ENCODE results near the gene ZFP92.

ZFP92 gene

DNA sequence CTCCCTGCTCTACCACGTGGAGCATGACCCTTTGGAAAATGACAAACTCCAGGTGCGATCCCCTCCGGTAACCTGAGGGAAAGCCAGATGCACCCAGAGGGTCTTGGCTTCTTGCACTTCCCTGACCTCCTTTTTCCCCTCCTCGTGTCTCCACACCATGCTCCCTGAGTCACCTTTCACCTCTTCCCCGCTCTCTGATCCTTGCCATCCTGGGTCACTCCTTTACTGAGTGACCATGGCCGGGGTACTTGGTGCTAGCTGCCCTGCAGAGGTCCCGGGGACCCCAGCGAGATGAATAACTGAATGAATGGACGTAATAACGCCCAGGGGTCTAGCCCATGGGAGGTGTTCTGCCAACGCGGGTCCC, 401 bp upstream of the ZFP92 start:
- no peak for DNase-seq (ENCODE audit: low read depth)
- H3K4me3 ChIP-seq (ENCODE audit: control insufficient read depth, low read depth, low read length) = no peak overlapping the region
- TF ChIP-seq, protein P1, sequence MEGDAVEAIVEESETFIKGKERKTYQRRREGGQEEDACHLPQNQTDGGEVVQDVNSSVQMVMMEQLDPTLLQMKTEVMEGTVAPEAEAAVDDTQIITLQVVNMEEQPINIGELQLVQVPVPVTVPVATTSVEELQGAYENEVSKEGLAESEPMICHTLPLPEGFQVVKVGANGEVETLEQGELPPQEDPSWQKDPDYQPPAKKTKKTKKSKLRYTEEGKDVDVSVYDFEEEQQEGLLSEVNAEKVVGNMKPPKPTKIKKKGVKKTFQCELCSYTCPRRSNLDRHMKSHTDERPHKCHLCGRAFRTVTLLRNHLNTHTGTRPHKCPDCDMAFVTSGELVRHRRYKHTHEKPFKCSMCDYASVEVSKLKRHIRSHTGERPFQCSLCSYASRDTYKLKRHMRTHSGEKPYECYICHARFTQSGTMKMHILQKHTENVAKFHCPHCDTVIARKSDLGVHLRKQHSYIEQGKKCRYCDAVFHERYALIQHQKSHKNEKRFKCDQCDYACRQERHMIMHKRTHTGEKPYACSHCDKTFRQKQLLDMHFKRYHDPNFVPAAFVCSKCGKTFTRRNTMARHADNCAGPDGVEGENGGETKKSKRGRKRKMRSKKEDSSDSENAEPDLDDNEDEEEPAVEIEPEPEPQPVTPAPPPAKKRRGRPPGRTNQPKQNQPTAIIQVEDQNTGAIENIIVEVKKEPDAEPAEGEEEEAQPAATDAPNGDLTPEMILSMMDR (IDR thresholded peaks at IDR 0.05; ENCODE audit: control insufficient read depth, insufficient read depth, low read depth, low read length, missing control alignments) = no peak

DNA sequence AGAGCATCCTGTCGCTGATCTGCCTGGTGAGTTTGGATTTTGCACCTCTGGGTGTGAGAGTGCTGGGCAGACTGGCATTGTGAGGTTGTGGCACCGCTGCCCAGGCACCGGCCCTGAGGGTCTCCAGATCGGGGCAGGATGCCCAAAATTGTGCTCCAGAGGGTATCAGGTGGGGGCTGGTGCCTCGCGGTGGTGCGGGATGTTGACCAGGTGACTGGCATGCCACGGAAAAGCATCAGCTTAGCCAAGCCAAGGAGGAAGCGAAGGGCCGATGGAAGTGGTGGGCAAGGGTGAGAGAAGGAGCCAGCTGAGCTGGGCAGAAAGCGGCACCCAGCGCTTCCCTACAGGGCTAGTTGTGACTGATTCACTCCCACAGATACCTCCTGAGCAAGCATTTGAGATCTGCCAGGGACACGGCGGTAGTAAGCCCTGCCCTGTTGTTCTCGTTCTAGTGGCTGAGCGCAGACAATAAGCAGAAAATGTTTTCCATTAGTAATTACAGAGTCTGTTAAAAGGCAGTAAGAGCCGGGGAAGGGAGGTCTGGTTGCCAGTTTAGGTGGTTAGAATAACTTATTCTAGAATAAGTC, 809 bp downstream of the ZFP92 start:
- H3K4me3 ChIP-seq (ENCODE audit: control insufficient read depth, low read depth, low read length) = no peak overlapping the region; the same call in 1 of the 2 replicates
- DNase-seq (ENCODE audit: low read depth) = no peak
- TF ChIP-seq, protein P1 (IDR thresholded peaks at IDR 0.05; ENCODE audit: control insufficient read depth, insufficient read depth, low read depth, low read length, missing control alignments) = no peak

DNA sequence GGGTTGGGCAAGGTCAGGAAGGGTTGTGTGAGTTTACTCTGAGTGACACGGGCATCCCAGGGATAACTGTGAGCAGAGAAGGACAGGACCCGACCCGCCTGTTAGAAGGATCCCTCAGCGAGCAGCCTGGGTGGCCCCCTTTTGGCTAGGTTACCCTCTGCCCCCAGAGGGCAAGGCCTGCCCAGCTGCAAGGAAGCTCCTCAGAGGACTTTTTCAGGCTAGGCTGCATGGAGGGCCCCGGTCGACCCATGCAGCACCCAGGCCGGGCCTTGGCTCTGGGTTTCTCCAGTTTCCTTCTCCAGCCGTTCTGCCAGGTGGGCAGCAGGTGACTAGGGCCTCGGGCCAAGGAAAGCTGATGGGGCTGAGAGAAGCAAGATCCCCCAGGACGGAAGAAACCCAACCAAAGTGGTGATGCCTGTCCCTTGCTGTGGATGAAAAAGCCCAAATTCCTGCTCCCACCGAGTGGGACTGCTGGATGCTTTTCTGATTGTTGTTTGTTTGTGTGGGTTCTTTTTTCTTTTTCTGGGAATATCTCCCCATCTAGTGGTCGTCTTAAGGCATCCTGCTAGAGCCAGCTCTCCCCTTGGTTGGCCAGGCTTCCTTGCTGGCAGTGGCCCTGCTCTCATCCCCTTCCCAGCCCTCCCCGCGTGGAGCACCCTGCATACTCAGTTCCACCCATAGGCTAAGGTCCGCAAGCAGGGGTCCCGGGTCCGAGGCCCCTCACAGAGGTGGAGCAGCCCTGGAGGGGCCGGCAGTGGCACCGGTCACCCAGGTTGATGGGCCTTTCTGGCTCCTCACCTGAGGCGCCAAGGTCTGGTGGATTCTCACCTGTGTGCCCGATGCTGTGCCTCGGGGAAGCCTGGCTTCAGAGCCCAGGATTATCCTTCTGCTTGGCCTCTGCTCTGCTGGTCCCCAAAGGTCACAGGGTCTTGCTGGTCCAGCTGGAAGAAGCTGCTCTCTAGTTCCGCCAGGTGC, 1.8 kb downstream of the ZFP92 start:
- TF ChIP-seq, protein P1 (IDR thresholded peaks at IDR 0.05; ENCODE audit: control insufficient read depth, insufficient read depth, low read depth, low read length, missing control alignments) = no peak
- no peak overlapping the region for H3K4me3 ChIP-seq (ENCODE audit: control insufficient read depth, low read depth, low read length)
- DNase-seq (ENCODE audit: low read depth) = no peak

DNA sequence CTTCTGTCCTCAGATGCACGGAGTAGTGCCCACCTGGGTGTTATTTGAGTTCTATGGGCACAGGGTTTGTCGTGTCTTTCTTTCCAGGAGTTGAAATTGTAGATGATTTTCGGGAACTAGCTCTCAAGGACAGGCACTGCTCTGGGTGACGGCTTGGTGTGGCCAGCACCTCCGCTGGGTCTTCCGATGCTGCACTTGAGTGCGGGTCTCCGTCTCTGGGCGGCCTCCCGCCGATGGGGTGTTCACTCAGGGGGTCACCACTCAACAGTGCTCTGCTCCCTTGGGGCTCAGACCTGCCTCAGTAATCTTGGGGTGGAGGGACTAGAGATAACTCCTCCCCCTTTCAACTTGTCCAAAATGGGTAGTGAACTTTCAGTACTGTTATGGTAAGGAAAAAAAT, 2.5 kb downstream of the ZFP92 start:
- no peak overlapping the region for H3K4me3 ChIP-seq (ENCODE audit: control insufficient read depth, low read depth, low read length)
- TF ChIP-seq, protein P1 (IDR thresholded peaks at IDR 0.05; ENCODE audit: control insufficient read depth, insufficient read depth, low read depth, low read length, missing control alignments) = no peak

DNA sequence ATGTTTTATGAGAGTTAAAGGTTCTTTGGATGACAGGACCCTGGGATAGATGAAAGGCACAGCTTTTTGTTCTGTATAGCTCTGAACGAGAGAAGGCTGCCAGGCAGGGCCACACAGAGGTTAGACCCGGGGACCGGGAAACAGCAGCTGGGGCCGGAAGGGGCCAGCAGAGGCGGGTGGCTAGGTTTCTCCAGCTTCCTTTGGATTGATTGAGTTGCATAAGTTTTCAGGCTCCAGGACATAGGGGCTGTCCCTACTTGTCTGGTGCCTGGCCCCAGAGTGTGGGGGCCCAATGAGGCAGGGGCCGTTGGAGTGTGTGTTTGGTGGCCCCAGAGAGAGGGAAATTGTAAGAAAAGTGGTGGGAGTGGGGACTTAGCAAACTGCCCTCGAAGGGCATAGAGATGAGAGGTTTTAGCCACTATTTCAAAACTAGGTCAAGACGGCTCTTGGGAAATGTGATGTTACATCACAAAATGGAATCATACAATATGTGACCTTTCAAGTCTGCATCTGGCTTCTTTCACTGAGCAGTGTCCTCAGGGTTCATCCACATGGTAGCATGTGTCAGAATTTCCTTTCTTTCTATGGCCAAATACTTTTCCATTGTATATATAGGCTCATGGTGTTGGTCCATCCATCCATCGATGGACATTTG, 3.7 kb downstream of the ZFP92 start:
- H3K4me3 ChIP-seq (ENCODE audit: control insufficient read depth, low read depth, low read length) = no peak overlapping the region
- no peak for DNase-seq (ENCODE audit: low read depth)
- TF ChIP-seq, protein P1 (IDR thresholded peaks at IDR 0.05; ENCODE audit: control insufficient read depth, insufficient read depth, low read depth, low read length, missing control alignments) = no peak

More for the DNA sequence above, 2.5 kb downstream of the ZFP92 start:
- no peak for DNase-seq (ENCODE audit: low read depth)

DNA sequence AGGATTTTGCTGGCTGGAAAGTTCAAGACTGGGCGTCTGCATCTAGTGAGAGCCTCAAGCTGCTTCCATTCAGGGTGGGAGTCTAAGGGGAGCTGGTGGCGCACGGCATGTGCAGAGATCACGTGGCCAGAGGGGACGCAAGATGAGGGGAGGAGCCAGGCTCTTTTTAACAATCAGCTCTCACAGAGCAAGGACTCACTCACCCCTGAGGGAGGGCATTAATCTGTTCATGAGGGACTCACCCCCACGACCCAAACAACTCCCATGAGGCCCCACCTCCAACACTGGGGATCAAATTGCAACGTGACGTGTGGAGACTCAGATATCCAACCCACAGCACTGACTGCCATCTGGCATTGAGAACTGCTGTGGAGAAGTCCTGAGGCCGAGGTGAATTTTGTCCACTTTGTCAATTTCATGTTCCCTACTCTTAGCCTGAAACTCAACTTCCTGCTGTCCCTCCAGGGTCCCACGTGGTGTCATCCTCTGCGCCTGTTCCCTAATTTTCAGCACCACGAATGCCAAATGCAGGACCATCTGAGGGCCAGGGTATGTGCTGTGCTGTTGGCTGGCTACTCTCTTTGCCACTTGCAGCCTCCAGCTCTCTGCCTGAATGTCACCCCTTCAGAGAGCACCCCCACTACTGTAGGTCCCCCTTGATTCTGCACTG, 5.6 kb downstream of the ZFP92 start:
- H3K4me3 ChIP-seq (ENCODE audit: control insufficient read depth, low read depth, low read length) = no peak overlapping the region
- TF ChIP-seq, protein P1 (IDR thresholded peaks at IDR 0.05; ENCODE audit: control insufficient read depth, insufficient read depth, low read depth, low read length, missing control alignments) = no peak
- no peak for DNase-seq (ENCODE audit: low read depth)
